CD14-positive monocyte (primary cell): Measurements from ENCODE around the gene SPEM1. TPM values are rescaled to one million over a fixed set of nuclear protein-coding genes. Genes with fewer than 3 reads are reported as not detected.

ENCODE experiments used
- DNase-seq, 3 donors: peaks; one replicate each; pipeline ENCODE4 v3.0.0-alpha.2; 2011 to 2022
- H2AFZ ChIP-seq: 2 replicates; pipeline ENCODE4 v1.6.0; 2012; ENCODE audit warnings: mild to moderate bottlenecking, low read depth, low read length, inconsistent platforms; ENCODE audit not compliant: insufficient read depth, poor library complexity, severe bottlenecking
- H3K27ac ChIP-seq, 2 donors: 1 replicate in 1 of 2; 2 replicates in 1 of 2; pipeline ENCODE4 v1.5.1; 2012 to 2013; ENCODE audit warnings: low read length in 2 of 2, control low read depth in 1 of 2, inconsistent platforms in 1 of 2, low read depth in 1 of 2, mild to moderate bottlenecking in 1 of 2
- H3K27me3 ChIP-seq, 2 donors: one replicate each; pipeline versions ENCODE4 v1.6.0 to v1.6.1; 2011 to 2013; ENCODE audit warnings: low read length in 2 of 2; ENCODE audit not compliant: control insufficient read depth in 2 of 2, insufficient read depth in 2 of 2
- H3K36me3 ChIP-seq, 2 donors: replicated peaks in 1 of 2; 1 replicate in 1 of 2; 2 replicates in 1 of 2; pipeline versions ENCODE4 v1.5.1 to v1.6.1; 2012 to 2013; ENCODE audit warnings: low read length in 2 of 2, control low read depth in 1 of 2, inconsistent platforms in 1 of 2, mild to moderate bottlenecking in 1 of 2; ENCODE audit not compliant: insufficient read depth in 2 of 2, control insufficient read depth in 1 of 2
- H3K4me1 ChIP-seq, 2 donors: 1 replicate in 1 of 2; 2 replicates in 1 of 2; pipeline versions ENCODE4 v1.5.1 to v1.6.1; 2012 to 2013; ENCODE audit warnings: low read length in 2 of 2, control low read depth in 1 of 2, inconsistent platforms in 1 of 2, mild to moderate bottlenecking in 1 of 2, moderate library complexity in 1 of 2; ENCODE audit not compliant: insufficient read depth in 2 of 2, control insufficient read depth in 1 of 2
- H3K4me2 ChIP-seq: replicated peaks from 2 replicates; pipeline ENCODE3; 2012; ENCODE audit warnings: low read length, moderate library complexity, mild to moderate bottlenecking; ENCODE audit not compliant: poor library complexity, severe bottlenecking; ENCODE audit errors: extremely low read depth
- H3K4me3 ChIP-seq, 3 experiments: fragments of 200-600 bp in 1 of 3; sonication (generic) in 1 of 3; replicated peaks in 1 of 3; 1 replicate in 2 of 3; 2 replicates in 1 of 3; pipeline ENCODE4 v1.5.1; 2011 to 2013; ENCODE audit warnings: low read length in 3 of 3, mild to moderate bottlenecking in 3 of 3, control low read depth in 2 of 3, low read depth in 2 of 3, inconsistent platforms in 1 of 3, moderate library complexity in 1 of 3
- H3K79me2 ChIP-seq: 2 replicates; pipeline ENCODE4 v1.6.0; 2012; ENCODE audit warnings: mild to moderate bottlenecking, control low read depth, inconsistent platforms, low read length, moderate library complexity; ENCODE audit not compliant: insufficient read depth
- H3K9ac ChIP-seq: 2 replicates; pipeline ENCODE4 v1.6.0; 2017; ENCODE audit warnings: low read length, mild to moderate bottlenecking; ENCODE audit not compliant: insufficient read depth, poor library complexity, severe bottlenecking
- H3K9me3 ChIP-seq, 2 donors: replicated peaks in 1 of 2; 1 replicate in 1 of 2; 2 replicates in 1 of 2; pipeline versions ENCODE4 v1.5.1 to v1.6.1; 2012 to 2013; ENCODE audit warnings: low read length in 2 of 2, control low read depth in 1 of 2; ENCODE audit not compliant: control insufficient read depth in 1 of 2, insufficient read depth in 1 of 2
- H4K20me1 ChIP-seq: 2 replicates; pipeline ENCODE4 v1.6.0; 2012; ENCODE audit warnings: mild to moderate bottlenecking, low read length, control low read depth, moderate library complexity; ENCODE audit not compliant: insufficient read depth
- H3K27ac Mint-ChIP-seq, 7 donors: one replicate each; pipeline ENCODE4 v1.8.0; 2020; ENCODE audit warnings: mild to moderate bottlenecking in 7 of 7, mixed read lengths in 7 of 7, moderate library complexity in 6 of 7, inconsistent platforms in 2 of 7
- H3K27me3 Mint-ChIP-seq, 3 donors: one replicate each; pipeline ENCODE4 v1.8.0; 2021 to 2022; ENCODE audit warnings: low read depth in 3 of 3, mild to moderate bottlenecking in 3 of 3, mixed read lengths in 3 of 3, moderate library complexity in 3 of 3, inconsistent platforms in 1 of 3
- H3K36me3 Mint-ChIP-seq, 2 donors: one replicate each; pipeline ENCODE4 v1.8.0; 2020; ENCODE audit warnings: mixed read lengths in 2 of 2, inconsistent platforms in 1 of 2, mild to moderate bottlenecking in 1 of 2
- H3K4me1 Mint-ChIP-seq: one replicate; pipeline ENCODE4 v1.8.0; 2020; ENCODE audit warnings: mild to moderate bottlenecking, mixed read lengths
- H3K4me3 Mint-ChIP-seq, 2 donors: one replicate each; pipeline ENCODE4 v1.8.0; 2020; ENCODE audit warnings: mild to moderate bottlenecking in 2 of 2, mixed read lengths in 2 of 2, moderate library complexity in 1 of 2
- H3K9me3 Mint-ChIP-seq, 7 donors: one replicate each; pipeline ENCODE4 v1.8.0; 2020 to 2022; ENCODE audit warnings: mixed read lengths in 7 of 7, mild to moderate bottlenecking in 6 of 7, moderate library complexity in 6 of 7, inconsistent platforms in 2 of 7
- CTCF ChIP-seq: fragments of 200-600 bp; IDR thresholded peaks from one replicate; pipeline ENCODE4 v1.8.0; 2022; ENCODE audit warnings: antibody characterized with exemption, mild to moderate bottlenecking
- WGBS: methylation state at CpG from one replicate; pipeline ENCODE4 v1.1.5; 2013; ENCODE audit warnings: missing lambda C conversion rate; ENCODE audit not compliant: insufficient coverage; 5-methylcytosine and 5-hydroxymethylcytosine counted together
- intact Hi-C, 2 donors: fragments of 100-400 bp; cut with micrococcal nuclease; formaldehyde crosslinking; loops; one replicate each; pipeline versions ENCODE4 v1.15.0 to v1.15.1; 2023
- polyA plus RNA-seq, 3 donors: library from polyadenylated mRNA; depleted of rRNA in 1 of 3; unstranded in 2 of 3; stranded (reverse) in 1 of 3; fragments of 300-500 nt in 2 of 3; fragments of >200 nt in 1 of 3; fragmentation: Illumina TruSeq in 2 of 3; gene quantifications; 1 replicate in 2 of 3; 2 replicates in 1 of 3; pipeline ENCODE4 v1.2.3, GENCODE V29; 2012 to 2021

The SPEM1 gene
- polyA plus RNA-seq, 3 donors: not detected

- H3K4me3 Mint-ChIP-seq: peak within 1 kb of the TSS; percentile 86 to 95
- H3K4me1 Mint-ChIP-seq: peaks cover 21% of the 10 kb centered on the region
- Histone ChIP-seq H3K4me3 (peak within 1 kb of the TSS; percentile 57 to 86 (median 62)), H3K79me2 (peaks cover 3% of the 10 kb centered on the region), H3K9ac (peak within 1 kb of the TSS; percentile 62), H3K4me2 (peak within 1 kb of the TSS; percentile 92), H3K27me3 (peaks cover 4 to 33% of the 10 kb centered on the region in 2 donors), H3K27ac (peak within 1 kb of the TSS; percentile 59 to 70), H3K36me3 (no peaks in the 10 kb centered on the region), H3K9me3 (no peaks in the 10 kb centered on the region), H2AFZ (peak within 1 kb of the TSS; percentile 90), H4K20me1 (no peaks in the 10 kb centered on the region), H3K4me1 (peaks cover 13 to 24% of the 10 kb centered on the region in 2 donors)
- peak; percentile 98 for DNase-seq
- intact Hi-C loops: loop anchor here in 1 of 2 donors (1.0 to 10.0 kb wide), 5 partner anchors 32 to 189 kb away; partner anchors contain the start of genes ACADVL, CTDNEP1, DLG4 and ELP5
- H3K27me3 Mint-ChIP-seq: peaks cover 33 to 41% (median 34%) of the 10 kb centered on the region in 3 donors
- H3K27ac Mint-ChIP-seq: peak within 1 kb of the TSS; percentile 88 to 99 (median 97)
- under 1% methylated on average over 26 of the region's 49 CpGs for WGBS
- no peak for TF ChIP-seq CTCF
- peaks cover 5% of the 10 kb centered on the region in 2 donors for H3K36me3 Mint-ChIP-seq
- peaks cover 0 to 8% (median 1%) of the 10 kb centered on the region in 7 donors for H3K9me3 Mint-ChIP-seq
These were observed 16.0 kb upstream of the SPEM1 start, which contains the start of gene TMEM256 for GRCh38 chr17:7403977-7404736. Gene TMEM256, minus strand, starts transcription at chr17:7404097. Its CDS starts 13 bp downstream, at chr17:7404084.

DNA sequence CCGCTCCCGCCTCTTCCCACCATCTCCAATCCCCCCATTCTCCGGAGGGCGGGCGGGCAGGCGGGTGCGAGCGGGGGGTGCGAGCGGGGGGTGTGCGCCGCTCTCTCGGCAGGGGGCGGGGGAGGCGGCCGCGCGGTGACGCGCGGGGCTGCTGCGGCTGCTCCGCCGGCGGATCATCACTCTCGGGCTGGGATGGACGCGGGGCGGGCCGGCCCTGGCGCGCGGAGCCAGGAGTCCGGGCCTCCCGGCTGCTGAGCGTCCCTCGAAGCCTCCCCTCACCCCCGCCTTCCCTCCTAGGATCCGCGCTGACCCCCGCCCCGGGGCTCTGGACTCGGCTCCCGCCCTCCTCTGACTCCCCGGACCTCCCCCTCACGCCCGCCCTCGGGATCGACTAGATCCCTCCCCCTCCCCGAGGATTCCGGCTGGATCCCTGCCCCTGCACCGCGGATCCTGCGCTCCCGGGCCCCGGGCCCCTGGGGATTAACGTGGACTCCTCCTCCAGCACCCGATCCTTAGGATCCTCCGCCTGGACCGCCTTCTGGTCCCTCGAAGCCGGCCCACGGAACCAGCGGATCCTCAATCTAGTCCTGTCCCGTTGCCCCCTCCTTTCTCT is 15.3 kb upstream of the SPEM1 start:
- no peaks in the 10 kb centered on the region for H3K36me3 ChIP-seq
- peak in 2 of 3 donors; percentile 41 to 59 for DNase-seq
- H3K4me1 Mint-ChIP-seq: peaks cover 21% of the 10 kb centered on the region
- H3K36me3 Mint-ChIP-seq: peaks cover 5% of the 10 kb centered on the region in 2 donors
- no peaks in the 10 kb centered on the region for H3K9me3 ChIP-seq
- intact Hi-C loops: loop anchor here in 1 of 2 donors (1.0 to 10.0 kb wide), 4 partner anchors 31 to 190 kb away; partner anchors contain the start of genes ACADVL, CTDNEP1, DLG4 and ELP5
- peak overlapping the region; percentile 86 to 95 for H3K4me3 Mint-ChIP-seq
- peak overlapping the region in 5 of 7 donors; percentile 50 to 99 (median 97) for H3K27ac Mint-ChIP-seq
- peaks cover 3% of the 10 kb centered on the region for H3K79me2 ChIP-seq
- TF ChIP-seq CTCF: no peak
- under 1% methylated on average over 53 of the region's 65 CpGs for WGBS
- H3K9me3 Mint-ChIP-seq: peaks cover 0 to 8% (median 3%) of the 10 kb centered on the region in 7 donors
- peak overlapping the region; percentile 92 for H3K4me2 ChIP-seq
- H3K9ac ChIP-seq: peak overlapping the region; percentile 62
- peak overlapping the region; percentile 90 for H2AFZ ChIP-seq
- peak overlapping the region in 1 of 2 donors; percentile 70 for H3K27ac ChIP-seq
- H3K4me1 ChIP-seq: peaks cover 13 to 24% of the 10 kb centered on the region in 2 donors
- peaks cover 4 to 37% of the 10 kb centered on the region in 2 donors for H3K27me3 ChIP-seq
- H3K4me3 ChIP-seq: peak overlapping the region; percentile 57 to 86 (median 59)
- peaks cover 34 to 46% (median 40%) of the 10 kb centered on the region in 3 donors for H3K27me3 Mint-ChIP-seq
- H4K20me1 ChIP-seq: no peaks in the 10 kb centered on the region
